Mucosa of descending colon (tissue), 3 donors: ENCODE data around the gene MICAL3. TPM values are rescaled to one million over a fixed set of nuclear protein-coding genes. Genes with fewer than 3 reads are reported as not detected.
A peak's percentile ranks its signal among the peaks of the same experiment; 100 is the strongest.

Source experiments
- ATAC-seq: fragments of 200-7000 bp; cut with Tn5 transposase; one replicate; pipeline ENCODE4 v1.9.1; 2020; ENCODE audit warnings: mild to moderate bottlenecking, moderate library complexity
- DNase-seq, 3 donors: peaks; one replicate each; pipeline ENCODE4 v3.0.0-alpha.2; 2020
- H3K36me3 ChIP-seq: fragments of 200-600 bp; one replicate; pipeline ENCODE4 v1.8.0; 2021; ENCODE audit warnings: low read depth, mild to moderate bottlenecking
- H3K4me1 ChIP-seq: fragments of 200-600 bp; one replicate; pipeline ENCODE4 v1.8.0; 2021; ENCODE audit warnings: low read depth, mild to moderate bottlenecking
- H3K4me3 ChIP-seq: fragments of 200-600 bp; one replicate; pipeline ENCODE4 v1.8.0; 2021; ENCODE audit warnings: mild to moderate bottlenecking
- H3K9me3 ChIP-seq: fragments of 200-600 bp; one replicate; pipeline ENCODE4 v1.8.0; 2021; ENCODE audit warnings: mild to moderate bottlenecking
- CTCF ChIP-seq: fragments of 200-600 bp; IDR thresholded peaks from one replicate; pipeline ENCODE4 v1.8.0; 2022; ENCODE audit warnings: antibody characterized with exemption, mild to moderate bottlenecking
- intact Hi-C, 2 donors: fragments of 100-400 bp; cut with DNase I in 1 of 2; cut with micrococcal nuclease in 1 of 2; formaldehyde crosslinking; loops; one replicate each; pipeline versions ENCODE4 v1.11.0 to v1.11.1; 2022; cut with DNase I, micrococcal nuclease
- total RNA-seq, 3 donors: library from RNA; stranded (reverse); fragmentation: NEBNext Ultra II Directional in 2 of 3; extraction: Animal tissue kit (Norgen Biotek cat#: 25700) in 2 of 3; gene quantifications; one replicate each; pipeline versions ENCODE4 v1.2.1 to v1.2.4, GENCODE V29; 2021 to 2023
- donor health status: DM: no; HTN: no; CAD: no; lungs with moderate emphysema.
- donor health status: DM: no; HTN: no; CAD: no.
- donor health status: DM: no; HTN: yes; CAD: no.

Gene MICAL3
- total RNA-seq, 3 donors from 2014 or later: 75.8 to 135 (median 129) TPM

DNA sequence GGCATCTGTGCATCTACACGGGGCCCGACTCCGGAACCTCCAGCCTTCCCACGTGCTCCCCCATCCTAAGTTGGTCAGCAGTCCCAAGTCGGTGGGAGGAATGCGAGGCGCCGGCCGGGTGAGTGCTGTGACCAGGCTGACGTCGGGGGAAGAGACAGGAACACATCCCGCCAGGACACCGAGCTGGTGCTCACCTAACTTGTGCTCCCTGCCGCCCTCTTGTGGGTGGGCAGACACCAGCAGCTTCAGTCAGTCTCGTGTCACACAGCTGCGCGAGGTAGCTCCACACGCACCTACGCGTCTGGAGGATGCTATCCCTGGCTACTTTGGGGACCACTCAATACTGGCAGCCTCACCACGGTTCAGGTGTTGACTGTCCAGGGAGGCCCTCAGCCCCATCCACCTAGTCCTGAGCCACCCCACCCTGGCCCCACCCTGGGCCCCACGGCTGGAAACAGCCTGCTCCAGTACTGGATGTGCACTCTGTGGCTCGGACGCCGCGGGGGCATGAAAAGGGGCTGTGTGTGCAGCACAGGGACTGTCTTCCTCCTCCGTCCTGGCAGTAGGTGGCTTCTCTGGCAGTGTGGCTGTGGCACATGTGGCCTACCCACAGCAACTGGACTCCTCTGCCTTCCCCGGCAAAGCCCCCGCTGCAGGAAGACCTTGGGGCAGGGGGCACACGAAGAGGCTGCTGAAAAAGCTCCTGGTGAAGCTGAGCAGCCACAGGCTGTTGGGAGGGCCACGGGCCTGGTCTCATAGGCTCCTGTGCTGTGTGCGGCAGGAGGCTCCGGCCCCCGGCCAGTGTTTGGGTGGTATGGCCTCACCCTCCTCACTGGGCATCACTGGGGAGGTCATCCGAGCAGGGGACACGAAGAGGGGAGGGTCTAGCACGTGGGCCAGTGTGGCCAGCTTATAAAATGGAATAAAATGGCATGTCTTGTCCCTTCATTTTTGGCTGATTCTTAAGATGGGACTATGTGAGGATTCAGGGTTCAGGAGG is 238.9 kb downstream of the MICAL3 start:
- ATAC-seq (peak; percentile 75), DNase-seq (peak; percentile 85 to 89 (median 89))
- Histone ChIP-seq H3K36me3 (no peaks in the 10 kb centered on the region), H3K4me3 (no peak overlapping the region), H3K9me3 (no peaks in the 10 kb centered on the region), H3K4me1 (peaks cover 26% of the 10 kb centered on the region)
- peak; percentile 50 for TF ChIP-seq CTCF
- intact Hi-C loops: no loop called here

DNA sequence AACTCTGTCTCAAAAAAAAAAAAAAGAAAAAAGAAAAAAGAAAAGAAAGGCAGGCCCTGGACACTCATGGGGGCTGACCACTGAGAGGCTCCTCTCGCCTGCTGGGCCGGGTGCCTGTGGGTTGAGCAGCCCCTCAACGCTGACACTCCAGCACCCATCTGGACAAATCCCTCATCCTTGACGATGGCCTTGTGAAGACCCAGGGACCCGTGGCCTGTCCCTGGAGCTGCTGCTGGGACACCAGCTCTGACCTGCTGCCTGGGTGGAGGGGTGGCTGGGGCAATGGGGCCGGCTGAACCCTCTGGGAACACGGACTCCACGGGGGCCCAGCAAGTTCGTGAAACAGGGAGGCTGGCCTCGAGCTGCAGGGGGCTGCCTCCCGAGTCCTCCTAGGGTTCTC is 239.6 kb downstream of the MICAL3 start:
- no peak for ATAC-seq
- Histone ChIP-seq H3K4me3 (no peak overlapping the region), H3K4me1 (peaks cover 26% of the 10 kb centered on the region), H3K36me3 (no peaks in the 10 kb centered on the region), H3K9me3 (no peaks in the 10 kb centered on the region)
- intact Hi-C loops: no loop called here
- DNase-seq: no peak
- TF ChIP-seq CTCF: no peak

GRCh38 chr22:17783773-17784480 is 240.4 kb downstream of the MICAL3 start:
- TF ChIP-seq CTCF: no peak
- Histone ChIP-seq H3K4me1 (peaks cover 26% of the 10 kb centered on the region), H3K4me3 (no peak overlapping the region), H3K36me3 (no peaks in the 10 kb centered on the region), H3K9me3 (no peaks in the 10 kb centered on the region)
- no peak for DNase-seq
- intact Hi-C loops: no loop called here
- ATAC-seq: no peak

DNA sequence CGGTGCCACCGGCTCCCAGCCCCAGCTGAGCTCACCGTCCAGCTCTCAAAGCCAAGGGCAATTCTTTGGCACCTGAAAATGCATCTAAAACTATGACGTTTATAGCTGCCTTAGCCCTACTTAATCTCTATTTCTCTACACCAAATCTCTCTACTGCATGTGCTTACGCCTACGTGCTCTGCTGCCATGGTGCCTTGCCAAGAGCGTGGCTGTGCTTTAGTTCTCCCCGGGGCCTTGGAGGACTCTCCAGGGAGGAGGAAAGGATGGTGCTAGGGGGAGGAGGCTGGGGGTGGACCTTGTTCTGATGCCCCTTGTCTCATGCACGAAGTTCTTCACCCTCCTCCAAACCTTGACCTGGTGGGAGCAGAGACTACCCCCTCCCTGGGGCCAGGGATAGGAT is 241.0 kb downstream of the MICAL3 start:
- ATAC-seq (no peak), DNase-seq (no peak)
- Histone ChIP-seq H3K36me3 (no peaks in the 10 kb centered on the region), H3K4me3 (no peak overlapping the region), H3K4me1 (peaks cover 26% of the 10 kb centered on the region), H3K9me3 (no peaks in the 10 kb centered on the region)
- no peak for TF ChIP-seq CTCF
- intact Hi-C loops: no loop called here

DNA sequence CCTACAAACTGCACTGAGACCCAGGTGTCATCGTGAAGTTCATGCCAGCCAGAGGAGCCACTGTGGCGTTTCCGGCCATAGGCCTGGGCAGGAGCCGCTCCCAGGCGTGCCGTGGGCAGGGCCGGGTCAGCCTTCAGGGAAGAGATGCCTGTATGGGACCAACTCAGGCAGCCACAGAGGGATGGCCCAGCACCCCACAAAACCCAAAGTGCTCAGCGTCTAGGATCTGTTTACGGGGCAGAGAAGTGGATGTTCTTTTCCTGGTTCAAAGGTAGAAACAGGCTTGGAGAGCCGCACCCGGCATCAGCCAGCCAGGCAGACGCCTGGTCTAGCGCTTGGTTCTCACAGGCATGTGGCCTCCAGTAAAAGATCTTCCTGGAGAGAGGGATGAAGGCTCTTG is 241.7 kb downstream of the MICAL3 start:
- ATAC-seq: peak; percentile 63
- no peaks in the 10 kb centered on the region for H3K9me3 ChIP-seq
- H3K4me1 ChIP-seq: peaks cover 24% of the 10 kb centered on the region
- no peak overlapping the region for H3K4me3 ChIP-seq
- H3K36me3 ChIP-seq: no peaks in the 10 kb centered on the region
- intact Hi-C loops: no loop called here
- no peak for TF ChIP-seq CTCF
- DNase-seq: peak; percentile 65 to 73 (median 70)
